C4-2B (cell line): Measurements from ENCODE around the gene TAAR2.

Experiments
- CTCF ChIP-seq: fragments of 450-650 bp; conservative IDR thresholded peaks from 2 replicates; pipeline ENCODE4 v1.5.1; 2017; ENCODE audit warnings: mild to moderate bottlenecking
- ZFX ChIP-seq: fragments of 450-650 bp; IDR thresholded peaks from 2 replicates; pipeline ENCODE4 v1.6.1; 2017

- TF ChIP-seq ZFX (no peak), CTCF (no peak)
These were observed 40.4 kb upstream of the TAAR2 start for GRCh38 chr6:132664309-132665034.
